ENCODE results near the gene MARCHF6. TPM values are rescaled to one million over a fixed set of nuclear protein-coding genes. Genes with fewer than 3 reads are reported as not detected.

The MARCHF6 gene
- polyA plus RNA-seq = 566 and 666 TPM in 2 replicates

GRCh38 chr5:10353241-10354047 is at the start of gene MARCHF6:
Gene MARCHF6 (plus strand): TSS chr5:10353695. CDS start chr5:10353899, 204 bp downstream.

GRCh38 chr5:10307206-10308148 is 46.0 kb upstream of the MARCHF6 start, which contains the start of gene CMBL:
Gene CMBL (minus strand): TSS chr5:10307902. CDS start chr5:10290762, 17,140 bp downstream.

Other genes with a start within 250 kb of the MARCHF6 start
- gene ATPSCKMT, start 103.8 kb upstream of the MARCHF6 start, polyA plus RNA-seq = 23.2 and 40.7 TPM in 2 replicates
- 218 and 248 TPM in 2 replicates for gene CCT5, start 103.4 kb upstream of the MARCHF6 start, polyA plus RNA-seq
- 16.3 and 16.6 TPM in 2 replicates for gene CMBL, start 45.8 kb upstream of the MARCHF6 start, polyA plus RNA-seq
- 6.9 and 13.0 TPM in 2 replicates for gene ROPN1L, start 88.2 kb downstream of the MARCHF6 start, polyA plus RNA-seq
- 4.2 TPM in 2 replicates for gene ANKRD33B, start 210.4 kb downstream of the MARCHF6 start, polyA plus RNA-seq

Measured in Purkinje cell (primary cell).